Choroid plexus epithelial cell (primary cell): Measurements from ENCODE around the gene AFAP1.

Source experiments
- DNase-seq: peaks from one replicate; pipeline ENCODE4 v3.0.0-alpha.2; 2010; ENCODE audit warnings: low read depth
- H3K4me3 ChIP-seq: 2 replicates; pipeline ENCODE4 v1.5.1; 2011; ENCODE audit warnings: low read depth, mild to moderate bottlenecking, control low read depth, low read length, moderate library complexity
- CTCF ChIP-seq: conservative IDR thresholded peaks from 2 replicates; pipeline ENCODE4 v1.5.1; 2011; ENCODE audit warnings: low read depth, mild to moderate bottlenecking, control low read depth, inconsistent platforms, low read length, moderate library complexity

AFAP1 gene

DNA sequence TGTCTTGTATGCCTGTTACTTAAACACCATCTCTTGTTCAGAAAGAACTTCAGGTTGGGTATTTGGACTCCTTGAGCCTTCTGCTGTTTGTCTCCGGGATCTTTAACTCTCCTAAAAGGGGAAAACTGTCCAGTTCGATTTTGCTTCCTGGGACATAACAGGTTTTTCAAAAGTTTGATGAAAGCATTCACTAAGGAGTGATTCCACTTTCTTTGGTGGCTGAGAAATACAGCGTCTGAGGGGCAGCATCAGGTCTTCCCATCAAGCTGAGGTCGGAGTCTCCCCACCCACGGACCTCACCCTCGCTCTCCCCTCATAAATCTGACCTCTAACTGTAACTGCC lies 1.4 kb downstream of the AFAP1 start:
- peak overlapping the region; percentile 84 for H3K4me3 ChIP-seq
- DNase-seq = no peak
- TF ChIP-seq CTCF = no peak

DNA sequence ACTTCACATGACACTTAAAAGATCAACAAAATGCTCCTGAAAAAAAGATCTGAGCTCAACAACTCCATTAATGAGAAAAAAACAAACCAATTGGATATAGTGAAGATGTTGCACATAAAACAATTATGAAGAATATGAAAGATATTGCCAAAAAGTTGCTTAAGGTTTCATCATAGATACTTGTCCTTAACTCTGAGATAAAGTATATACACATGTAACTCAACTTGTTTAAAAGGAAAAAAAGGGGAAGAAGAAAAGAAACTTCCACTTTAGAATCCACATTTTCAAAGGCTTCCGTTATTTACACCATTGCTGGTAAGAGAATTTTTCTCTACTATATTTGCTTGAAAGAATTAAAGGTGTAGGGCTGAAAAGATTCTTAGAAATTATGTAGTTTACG lies 2.7 kb downstream of the AFAP1 start:
- peak overlapping the region; percentile 84 for H3K4me3 ChIP-seq
- no peak for TF ChIP-seq CTCF
- DNase-seq = peak; percentile 18

- DNase-seq = peak; percentile 29
- no peak overlapping the region for H3K4me3 ChIP-seq
Measured at GRCh38 chr4:7933651-7934510, 5.8 kb downstream of the AFAP1 start.

GRCh38 chr4:7932287-7932686 lies 7.4 kb downstream of the AFAP1 start:
- no peak for DNase-seq
- no peak for TF ChIP-seq CTCF
- no peak overlapping the region for H3K4me3 ChIP-seq

More at GRCh38 chr4:7933651-7934510, 5.8 kb downstream of the AFAP1 start:
- no peak for TF ChIP-seq CTCF

GRCh38 chr4:7929118-7929951 lies 10.3 kb downstream of the AFAP1 start:
- no peak overlapping the region for H3K4me3 ChIP-seq
- DNase-seq = peak; percentile 67
- peak; percentile 60 for TF ChIP-seq CTCF

DNA sequence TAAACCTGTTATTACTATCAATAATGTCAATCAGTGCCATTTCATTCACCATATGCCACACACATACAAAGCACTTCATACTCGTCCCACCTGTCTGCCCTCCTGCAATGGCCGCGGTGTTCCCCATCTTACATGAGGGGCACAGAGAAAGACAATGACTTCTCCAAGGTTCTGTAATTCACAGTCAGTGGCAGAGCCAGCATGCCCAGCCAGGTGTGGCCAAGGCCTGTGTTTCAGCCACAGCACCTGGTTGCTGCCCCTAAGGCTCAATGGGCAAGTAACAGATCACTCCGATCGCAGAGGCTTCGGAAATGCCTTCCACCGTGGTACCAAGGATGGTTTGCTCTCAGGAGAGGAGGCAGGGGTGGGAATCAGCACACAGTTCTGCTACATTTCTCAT lies 10.9 kb downstream of the AFAP1 start:
- no peak overlapping the region for H3K4me3 ChIP-seq
- no peak for TF ChIP-seq CTCF
- DNase-seq = no peak

DNA sequence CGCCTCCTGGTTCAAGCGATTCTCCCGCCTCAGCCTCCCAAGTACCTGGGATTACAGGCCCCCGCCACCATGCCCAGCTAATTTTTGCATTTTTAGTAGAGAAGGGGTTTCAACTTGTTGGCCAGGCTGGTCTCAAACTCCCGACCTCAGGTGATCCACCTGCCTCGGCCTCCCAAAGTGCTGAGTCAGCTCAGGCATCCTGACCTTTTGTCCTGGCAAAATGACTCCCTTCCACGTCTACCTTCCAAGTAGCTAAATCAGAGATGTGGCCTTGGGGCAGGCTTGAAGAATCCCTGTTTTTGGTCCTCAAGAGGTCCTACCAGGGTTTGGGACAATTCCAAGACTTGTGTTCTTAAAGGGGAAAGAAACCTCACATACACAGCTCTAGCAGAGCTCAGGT lies 12.8 kb downstream of the AFAP1 start:
- H3K4me3 ChIP-seq = no peak overlapping the region
- no peak for DNase-seq
- TF ChIP-seq CTCF = no peak
